SU-DHL-6 (cell line): ENCODE data around the gene GP2.

ENCODE experiments used
- CTCF ChIP-seq: fragments of 200-600 bp; sonication (generic); IDR thresholded peaks from one replicate; pipeline ENCODE4 v1.5.1; 2017; ENCODE audit warnings: antibody characterized with exemption, mild to moderate bottlenecking, low read length, moderate library complexity; ENCODE audit not compliant: insufficient read depth, poor library complexity, severe bottlenecking
- EZH2phosphoT487 ChIP-seq: fragments of 200-600 bp; sonication (generic), shearing (Covaris generic); conservative IDR thresholded peaks from 2 replicates; pipeline ENCODE4 v1.6.1; 2018; ENCODE audit warnings: mild to moderate bottlenecking, antibody characterized with exemption, low read length, moderate library complexity, mixed read lengths

- no peak for TF ChIP-seq CTCF
- no peak for TF ChIP-seq EZH2phosphoT487
Measured at GRCh38 chr16:20309786-20310185, 17.5 kb downstream of the GP2 start.
